Measurements from ENCODE around the gene TBC1D17.

TBC1D17 gene

DNA sequence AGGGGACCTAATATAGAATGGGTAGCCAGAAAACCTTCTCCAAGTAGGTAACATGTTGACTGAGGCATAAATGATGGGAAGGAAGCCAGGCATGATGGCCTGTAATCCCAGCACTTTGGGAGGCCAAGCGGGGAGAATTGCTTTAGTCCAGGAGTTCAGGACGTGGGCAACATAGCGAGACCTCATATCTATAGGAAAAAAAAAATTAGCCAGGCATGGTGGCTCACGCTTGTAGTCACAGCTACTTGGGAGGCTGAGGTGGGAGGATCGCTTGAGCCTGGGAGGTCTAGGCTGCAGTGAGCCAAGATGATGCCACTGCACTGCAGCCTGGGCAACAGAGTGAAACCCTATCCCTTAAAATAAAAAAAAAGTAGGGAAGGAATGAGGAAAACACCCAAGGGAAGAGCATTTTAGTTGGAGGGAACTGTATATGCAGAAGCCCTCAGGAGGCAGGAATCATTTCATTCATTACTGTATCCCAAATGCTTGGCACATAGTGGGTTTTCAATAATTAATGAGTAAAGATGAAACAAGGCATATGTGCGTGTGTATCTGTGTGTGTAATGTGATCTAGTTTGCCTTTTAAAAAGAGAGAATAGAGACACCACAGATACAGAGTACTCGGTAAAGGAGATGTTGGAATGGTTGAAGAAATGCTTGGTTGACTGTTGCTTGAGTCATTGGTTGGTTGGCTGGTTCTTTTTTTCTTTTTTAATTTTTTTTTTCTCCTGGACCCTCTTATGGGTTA is 54.0 kb downstream of the TBC1D17 start:
- Histone ChIP-seq H4K20me1 (ENCODE audit: insufficient read depth, low read length) (no peaks in the 10 kb centered on the region), H3K27me3 (ENCODE audit: insufficient read depth, low read length) (no peaks in the 10 kb centered on the region), H3K9me2 (ENCODE audit: low read depth, low read length) (no peaks in the 10 kb centered on the region), H3F3A (ENCODE audit: insufficient read depth, low read length) (0 out of 2 replicates have a peak, but pooled peaks cover 2% of the 10 kb centered on the region), H3K27ac (ENCODE audit: low read depth, low read length, poor library complexity, severe bottlenecking) (no peak overlapping the region), H3K9ac (ENCODE audit: low read length) (no peak overlapping the region), H3K9me3 (ENCODE audit: low read length) (no peaks in the 10 kb centered on the region), H2AFZ (ENCODE audit: low read length) (no peak overlapping the region), H3K4me2 (ENCODE audit: low read length) (peak overlapping the region; percentile 71), H3K79me2 (ENCODE audit: insufficient read depth, low read length) (peaks cover 19% of the 10 kb centered on the region), H3K4me1 (ENCODE audit: insufficient read depth, low read length, severe bottlenecking) (peaks cover 42% of the 10 kb centered on the region), H3K4me3 (ENCODE audit: low read depth, low read length, poor library complexity, severe bottlenecking) (peak overlapping the region; percentile 89), H3K36me3 (ENCODE audit: insufficient read depth, low read length) (peaks cover 64% of the 10 kb centered on the region)
- TF ChIP-seq EZH2 (IDR thresholded peaks at IDR 0.05; ENCODE audit: borderline replicate concordance, low read length) = no peak
- TF ChIP-seq, protein P1, sequence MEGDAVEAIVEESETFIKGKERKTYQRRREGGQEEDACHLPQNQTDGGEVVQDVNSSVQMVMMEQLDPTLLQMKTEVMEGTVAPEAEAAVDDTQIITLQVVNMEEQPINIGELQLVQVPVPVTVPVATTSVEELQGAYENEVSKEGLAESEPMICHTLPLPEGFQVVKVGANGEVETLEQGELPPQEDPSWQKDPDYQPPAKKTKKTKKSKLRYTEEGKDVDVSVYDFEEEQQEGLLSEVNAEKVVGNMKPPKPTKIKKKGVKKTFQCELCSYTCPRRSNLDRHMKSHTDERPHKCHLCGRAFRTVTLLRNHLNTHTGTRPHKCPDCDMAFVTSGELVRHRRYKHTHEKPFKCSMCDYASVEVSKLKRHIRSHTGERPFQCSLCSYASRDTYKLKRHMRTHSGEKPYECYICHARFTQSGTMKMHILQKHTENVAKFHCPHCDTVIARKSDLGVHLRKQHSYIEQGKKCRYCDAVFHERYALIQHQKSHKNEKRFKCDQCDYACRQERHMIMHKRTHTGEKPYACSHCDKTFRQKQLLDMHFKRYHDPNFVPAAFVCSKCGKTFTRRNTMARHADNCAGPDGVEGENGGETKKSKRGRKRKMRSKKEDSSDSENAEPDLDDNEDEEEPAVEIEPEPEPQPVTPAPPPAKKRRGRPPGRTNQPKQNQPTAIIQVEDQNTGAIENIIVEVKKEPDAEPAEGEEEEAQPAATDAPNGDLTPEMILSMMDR (IDR thresholded peaks at IDR 0.05; ENCODE audit: low read length) = no peak

DNA sequence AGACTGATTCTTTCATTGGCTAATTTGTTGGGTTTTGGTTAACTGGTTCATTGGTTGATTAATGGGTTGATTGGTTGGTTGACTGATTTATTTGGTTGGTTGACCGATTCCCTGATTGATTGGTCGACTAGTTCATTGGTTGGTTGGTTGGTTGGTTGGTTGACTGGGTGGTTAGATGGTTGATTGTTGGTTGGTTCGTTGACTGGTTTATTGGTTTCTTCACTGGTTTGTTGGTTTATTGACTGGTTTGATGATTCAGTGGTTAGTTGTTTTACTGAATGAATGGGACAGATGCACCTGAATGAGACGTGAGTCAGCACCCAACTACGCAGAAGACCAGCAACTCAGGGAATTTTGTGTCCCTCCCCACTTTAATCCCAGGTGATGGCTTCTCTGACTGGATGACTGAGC is 54.5 kb downstream of the TBC1D17 start:
- no peak overlapping the region for H3K4me3 ChIP-seq (ENCODE audit: low read depth, low read length, poor library complexity, severe bottlenecking)
- no peak overlapping the region for H3K4me2 ChIP-seq (ENCODE audit: low read length)
- H3K4me1 ChIP-seq (ENCODE audit: insufficient read depth, low read length, severe bottlenecking) = peaks cover 36% of the 10 kb centered on the region
- H3K27ac ChIP-seq (ENCODE audit: low read depth, low read length, poor library complexity, severe bottlenecking) = no peak overlapping the region
- H3K36me3 ChIP-seq (ENCODE audit: insufficient read depth, low read length) = peaks cover 58% of the 10 kb centered on the region
- no peak overlapping the region for H2AFZ ChIP-seq (ENCODE audit: low read length)
- 0 out of 2 replicates have a peak, but pooled peaks cover 2% of the 10 kb centered on the region for H3F3A ChIP-seq (ENCODE audit: insufficient read depth, low read length)
- no peak overlapping the region for H3K9ac ChIP-seq (ENCODE audit: low read length)
- no peaks in the 10 kb centered on the region for H4K20me1 ChIP-seq (ENCODE audit: insufficient read depth, low read length)
- TF ChIP-seq, protein P1 (IDR thresholded peaks at IDR 0.05; ENCODE audit: low read length) = no peak
- no peak for TF ChIP-seq EZH2 (IDR thresholded peaks at IDR 0.05; ENCODE audit: borderline replicate concordance, low read length)
- no peaks in the 10 kb centered on the region for H3K27me3 ChIP-seq (ENCODE audit: insufficient read depth, low read length)
- no peaks in the 10 kb centered on the region for H3K9me3 ChIP-seq (ENCODE audit: low read length)
- H3K9me2 ChIP-seq (ENCODE audit: low read depth, low read length) = no peaks in the 10 kb centered on the region
- peaks cover 17% of the 10 kb centered on the region for H3K79me2 ChIP-seq (ENCODE audit: insufficient read depth, low read length)

DNA sequence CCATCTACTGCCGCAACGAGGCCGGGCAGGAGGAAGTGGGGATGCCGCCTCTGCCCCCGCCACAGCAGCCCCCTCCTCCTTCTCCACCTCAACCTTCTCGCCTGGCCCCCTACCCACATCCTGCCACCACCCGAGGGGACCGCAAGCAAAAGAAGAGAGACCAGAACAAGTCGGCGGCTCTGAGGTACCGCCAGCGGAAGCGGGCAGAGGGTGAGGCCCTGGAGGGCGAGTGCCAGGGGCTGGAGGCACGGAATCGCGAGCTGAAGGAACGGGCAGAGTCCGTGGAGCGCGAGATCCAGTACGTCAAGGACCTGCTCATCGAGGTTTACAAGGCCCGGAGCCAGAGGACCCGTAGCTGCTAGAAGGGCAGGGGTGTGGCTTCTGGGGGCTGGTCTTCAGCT is 55.2 kb downstream of the TBC1D17 start:
- Histone ChIP-seq H2AFZ (ENCODE audit: low read length) (no peak overlapping the region), H3K4me2 (ENCODE audit: low read length) (no peak overlapping the region), H3K9ac (ENCODE audit: low read length) (no peak overlapping the region), H3K9me3 (ENCODE audit: low read length) (no peaks in the 10 kb centered on the region), H3F3A (ENCODE audit: insufficient read depth, low read length) (0 out of 2 replicates have a peak, but pooled peaks cover 2% of the 10 kb centered on the region), H3K27me3 (ENCODE audit: insufficient read depth, low read length) (no peaks in the 10 kb centered on the region), H3K79me2 (ENCODE audit: insufficient read depth, low read length) (peaks cover 11% of the 10 kb centered on the region), H3K27ac (ENCODE audit: low read depth, low read length, poor library complexity, severe bottlenecking) (no peak overlapping the region), H3K4me3 (ENCODE audit: low read depth, low read length, poor library complexity, severe bottlenecking) (no peak overlapping the region), H3K4me1 (ENCODE audit: insufficient read depth, low read length, severe bottlenecking) (peaks cover 30% of the 10 kb centered on the region), H3K9me2 (ENCODE audit: low read depth, low read length) (no peaks in the 10 kb centered on the region), H3K36me3 (ENCODE audit: insufficient read depth, low read length) (peaks cover 51% of the 10 kb centered on the region), H4K20me1 (ENCODE audit: insufficient read depth, low read length) (no peaks in the 10 kb centered on the region)
- TF ChIP-seq, protein P1 (IDR thresholded peaks at IDR 0.05; ENCODE audit: low read length) = no peak
